ENCODE results near the gene NACA. TPM values are rescaled to one million over a fixed set of nuclear protein-coding genes. Genes with fewer than 3 reads are reported as not detected.

The NACA gene
- total and polyA plus RNA-seq, 2 experiments from 2014 or later, result 1,081 to 2,495 TPM

GRCh38 chr12:56715798-56716197 is 9.3 kb downstream of the NACA start:
- Histone ChIP-seq H4K20me1 (replicated peaks; ENCODE audit: insufficient read depth) (peaks cover 60% of the 10 kb centered on the region), H3K27me3 (ENCODE audit: insufficient read depth) (no peaks in the 10 kb centered on the region), H3K79me2 (replicated peaks; ENCODE audit: insufficient read depth) (peaks cover 55% of the 10 kb centered on the region), H3F3A (replicated peaks; ENCODE audit: low read depth) (peaks cover 47% of the 10 kb centered on the region), H3K36me3 (ENCODE audit: insufficient read depth) (peaks cover 58% of the 10 kb centered on the region), H3K4me3 (no peak overlapping the region), H3K4me2 (no peak overlapping the region), H3K27ac (ENCODE audit: low read depth) (peak overlapping the region; percentile 87), H3K4me1 (ENCODE audit: insufficient read depth) (peaks cover 26% of the 10 kb centered on the region), H3K9me2 (ENCODE audit: insufficient read depth) (peaks cover 4% of the 10 kb centered on the region; the same call in 1 of the 2 replicates), H2AFZ (no peak overlapping the region)
- peak overlapping the region; percentile 83 for H3K27ac Mint-ChIP-seq
- H3K36me3 Mint-ChIP-seq (ENCODE audit: low read depth), result peaks cover 86% of the 10 kb centered on the region
- DNase-seq (ENCODE audit: low spot score), result no peak
- peaks cover 41% of the 10 kb centered on the region for H3K4me1 Mint-ChIP-seq
- H3K4me3 Mint-ChIP-seq, result no peak overlapping the region; the same call in 2 of the 3 replicates
- ATAC-seq, result no peak; the same call in 2 of the 3 replicates
- no peaks in the 10 kb centered on the region; the same call in 2 of the 3 replicates for H3K9me3 Mint-ChIP-seq
- TF ChIP-seq EZH2phosphoT487 (IDR thresholded peaks at IDR 0.05; ENCODE audit: unreplicated experiment), result no peak
- TF ChIP-seq POLR2AphosphoS5 (IDR thresholded peaks at IDR 0.05; ENCODE audit: low read depth), result no peak
- no peak for TF ChIP-seq EZH2 (IDR thresholded peaks at IDR 0.05; ENCODE audit: low read depth, unreplicated experiment)
- TF ChIP-seq CREB1 (CRISPR knock-in tag; IDR thresholded peaks at IDR 0.05; ENCODE audit: low read depth), result no peak
- no peak for TF ChIP-seq CTCF (conservative IDR thresholded peaks at IDR 0.05; ENCODE audit: low read depth in 2 of 2)
- TF ChIP-seq NANOG (IDR thresholded peaks at IDR 0.05; ENCODE audit: borderline replicate concordance), result no peak
- no peak for TF ChIP-seq ZNF462 (CRISPR knock-in tag; IDR thresholded peaks at IDR 0.05)
- no peak for TF ChIP-seq JUNB (IDR thresholded peaks at IDR 0.05; ENCODE audit: unreplicated experiment)
- TF ChIP-seq ZNF114 (CRISPR knock-in tag; IDR thresholded peaks at IDR 0.05), result no peak
- no peak for TF ChIP-seq STAT1 (IDR thresholded peaks at IDR 0.05; ENCODE audit: unreplicated experiment)
- no peak for TF ChIP-seq REST (IDR thresholded peaks at IDR 0.05; ENCODE audit: unreplicated experiment)
- peaks cover 13% of the 10 kb centered on the region for H3K27me3 Mint-ChIP-seq (ENCODE audit: insufficient read depth, low read depth, poor library complexity)
